Right lobe of liver (tissue), 4 donors: ENCODE data around the gene ABCD4.

Experiments used
- CTCF ChIP-seq, 4 donors: fragments of 200-600 bp in 3 of 4; fragments of 450-650 bp in 1 of 4; IDR thresholded peaks; one replicate each; pipeline versions ENCODE4 v1.5.1 to v1.8.0; 2016 to 2022; ENCODE audit warnings: antibody characterized with exemption in 4 of 4, mild to moderate bottlenecking in 2 of 4
- POLR2A ChIP-seq: fragments of 450-650 bp; IDR thresholded peaks from one replicate; pipeline ENCODE4 v1.6.1; 2017; ENCODE audit warnings: antibody characterized with exemption, mild to moderate bottlenecking
- donor health status: DM: no; HTN: no; CAD: no.
- donor health status: DM: no; HTN: no; CAD: no.
- donor health status: DM: no; HTN: yes; CAD: no.

DNA sequence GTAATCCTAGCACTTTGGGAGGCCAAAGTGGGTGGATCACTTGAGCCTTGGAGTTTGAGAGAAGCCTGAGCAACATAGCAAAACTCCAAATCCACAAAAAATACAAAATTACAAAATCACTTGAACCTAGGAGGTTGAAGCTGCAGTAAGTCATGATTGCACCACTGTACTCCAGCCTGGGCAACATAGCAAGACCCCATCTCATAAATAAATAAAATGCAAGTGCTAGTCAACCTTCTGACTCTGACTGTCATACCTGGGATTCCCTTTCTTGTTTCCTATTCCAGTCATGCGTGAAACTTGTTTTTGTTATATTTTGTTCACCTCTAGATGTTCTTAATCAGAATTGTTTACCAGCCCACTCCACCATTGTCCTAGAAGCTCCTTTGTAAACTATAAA, 31.4 kb downstream of the ABCD4 start:
- TF ChIP-seq CTCF (IDR thresholded peaks at IDR 0.05) (no peak), POLR2A (no peak)
